GM23338 (cell line): ENCODE data around the gene FAT1. TPM values are rescaled to one million over a fixed set of nuclear protein-coding genes. Genes with fewer than 3 reads are reported as not detected.

Experiments
- ATAC-seq: fragments of 200-7000 bp; cut with Tn5 transposase; 3 replicates; pipeline ENCODE4 v1.9.1; 2020
- DNase-seq: peaks from one replicate; pipeline ENCODE4 v3.0.0-alpha.2; 2015; ENCODE audit warnings: low spot score
- H2AFZ ChIP-seq: fragments of 200-600 bp; sonication (generic); 2 replicates; pipeline ENCODE4 v1.8.0; 2016; ENCODE audit warnings: antibody characterized with exemption, mild to moderate bottlenecking, moderate library complexity
- H3F3A ChIP-seq: fragments of 200-600 bp; sonication (generic); replicated peaks from 2 replicates; pipeline ENCODE4 v1.8.0; 2017; ENCODE audit warnings: antibody characterized with exemption, mixed run types, low read depth
- H3K27ac ChIP-seq: fragments of 200-600 bp; sonication (generic); 2 replicates; pipeline ENCODE4 v1.6.1; 2016; ENCODE audit warnings: low read depth
- H3K27me3 ChIP-seq: fragments of 200-600 bp; sonication (generic); 2 replicates; pipeline ENCODE4 v1.8.0; 2016; ENCODE audit warnings: mild to moderate bottlenecking, mixed run types, moderate library complexity; ENCODE audit not compliant: insufficient read depth
- H3K36me3 ChIP-seq: fragments of 200-600 bp; sonication (generic); 2 replicates; pipeline ENCODE4 v1.8.0; 2016; ENCODE audit warnings: mild to moderate bottlenecking; ENCODE audit not compliant: insufficient read depth
- H3K4me1 ChIP-seq: fragments of 200-600 bp; sonication (generic); 2 replicates; pipeline ENCODE4 v1.8.0; 2016; ENCODE audit warnings: mild to moderate bottlenecking, moderate library complexity; ENCODE audit not compliant: insufficient read depth
- H3K4me2 ChIP-seq: fragments of 200-600 bp; sonication (generic); 2 replicates; pipeline ENCODE4 v1.7.1; 2017; ENCODE audit warnings: mixed run types
- H3K4me3 ChIP-seq: fragments of 200-600 bp; sonication (generic); 2 replicates; pipeline ENCODE4 v1.6.1; 2016; ENCODE audit warnings: mixed run types
- H3K79me2 ChIP-seq: fragments of 200-600 bp; sonication (generic); replicated peaks from 2 replicates; pipeline ENCODE4 v1.8.0; 2017; ENCODE audit warnings: mild to moderate bottlenecking; ENCODE audit not compliant: insufficient read depth
- H3K9me2 ChIP-seq: fragments of 200-600 bp; sonication (generic); 2 replicates; pipeline ENCODE4 v1.8.0; 2017; ENCODE audit not compliant: insufficient read depth
- H4K20me1 ChIP-seq: fragments of 200-600 bp; sonication (generic); replicated peaks from 2 replicates; pipeline ENCODE4 v1.8.0; 2017; ENCODE audit warnings: mild to moderate bottlenecking; ENCODE audit not compliant: insufficient read depth
- H3K27ac Mint-ChIP-seq: 2 replicates; pipeline ENCODE4 v1.8.0; 2020; ENCODE audit warnings: inconsistent platforms, mild to moderate bottlenecking, moderate library complexity, mixed read lengths
- H3K27me3 Mint-ChIP-seq: 3 replicates; pipeline ENCODE4 v1.8.0; 2022; ENCODE audit warnings: low read depth, mild to moderate bottlenecking, moderate library complexity, mixed read lengths, inconsistent platforms; ENCODE audit not compliant: insufficient read depth, poor library complexity
- H3K36me3 Mint-ChIP-seq: 3 replicates; pipeline ENCODE4 v1.8.0; 2021; ENCODE audit warnings: low read depth, mild to moderate bottlenecking, inconsistent platforms, moderate library complexity, mixed read lengths
- H3K4me1 Mint-ChIP-seq: 3 replicates; pipeline ENCODE4 v1.8.0; 2020; ENCODE audit warnings: mild to moderate bottlenecking, inconsistent platforms, mixed read lengths
- H3K4me3 Mint-ChIP-seq: 3 replicates; pipeline ENCODE4 v1.8.0; 2021; ENCODE audit warnings: moderate library complexity, mild to moderate bottlenecking, inconsistent platforms, mixed read lengths
- H3K9me3 Mint-ChIP-seq: 3 replicates; pipeline ENCODE4 v1.8.0; 2020; ENCODE audit warnings: moderate library complexity, mild to moderate bottlenecking, inconsistent platforms, mixed read lengths
- CREB1 ChIP-seq: fragments of 250-450 bp; sonication (Bioruptor Pico); IDR thresholded peaks from 2 replicates; pipeline ENCODE4 v1.5.0; 2020; ENCODE audit warnings: low read depth, mild to moderate bottlenecking, moderate library complexity
- CTCF ChIP-seq, 2 experiments: fragments of 200-600 bp in 1 of 2; sonication (generic) in 1 of 2; conservative IDR thresholded peaks; 2 replicates each; pipeline versions ENCODE4 v1.5.1 to v1.6.1; 2016 to 2017; ENCODE audit warnings: antibody characterized with exemption in 2 of 2, low read depth in 2 of 2, mild to moderate bottlenecking in 2 of 2, moderate library complexity in 1 of 2
- EZH2 ChIP-seq: fragments of 200-600 bp; sonication (generic); IDR thresholded peaks from one replicate; pipeline ENCODE4 v1.8.0; 2017; ENCODE audit warnings: antibody characterized with exemption, mild to moderate bottlenecking, low read depth; ENCODE audit not compliant: unreplicated experiment
- EZH2phosphoT487 ChIP-seq: fragments of 200-600 bp; sonication (generic); IDR thresholded peaks from one replicate; pipeline ENCODE4 v1.8.1; 2018; ENCODE audit warnings: antibody characterized with exemption; ENCODE audit not compliant: unreplicated experiment
- JUNB ChIP-seq: IDR thresholded peaks from one replicate; pipeline ENCODE4 v1.6.1; 2016; ENCODE audit warnings: antibody characterized with exemption; ENCODE audit not compliant: unreplicated experiment
- NANOG ChIP-seq: IDR thresholded peaks from 2 replicates; pipeline ENCODE4 v1.6.1; 2016; ENCODE audit warnings: antibody characterized with exemption, borderline replicate concordance
- POLR2AphosphoS5 ChIP-seq: IDR thresholded peaks from 2 replicates; pipeline ENCODE4 v1.6.1; 2016; ENCODE audit warnings: antibody characterized with exemption, low read depth
- STAT1 ChIP-seq: IDR thresholded peaks from one replicate; pipeline ENCODE4 v1.6.1; 2016; ENCODE audit warnings: antibody characterized with exemption; ENCODE audit not compliant: unreplicated experiment
- ZNF114 ChIP-seq: fragments of 250-450 bp; sonication (Bioruptor Pico); IDR thresholded peaks from 2 replicates; pipeline ENCODE4 v1.5.0; 2020; ENCODE audit warnings: mild to moderate bottlenecking, moderate library complexity
- ZNF462 ChIP-seq: fragments of 250-450 bp; sonication (Bioruptor Pico); IDR thresholded peaks from 2 replicates; pipeline ENCODE4 v1.5.0; 2020; ENCODE audit warnings: mild to moderate bottlenecking, moderate library complexity
- polyA plus RNA-seq: library from polyadenylated mRNA; unstranded; fragments of >200 nt; fragmentation: Nextera tagmentation; extraction: Ambion mirVana; gene quantifications from 2 replicates; pipeline ENCODE4 v1.2.1, GENCODE V29; 2016
- total RNA-seq: library from RNA; depleted of rRNA; stranded (reverse); fragments of >200 nt; shearing (Covaris generic); gene quantifications from 2 replicates; pipeline ENCODE4 v1.2.3, GENCODE V29; 2014
- TF ChIP-seq, protein P1 (sequence below): IDR thresholded peaks from one replicate; pipeline ENCODE4 v1.6.1; 2018; ENCODE audit warnings: antibody characterized with exemption; ENCODE audit not compliant: unreplicated experiment

The FAT1 gene
- total and polyA plus RNA-seq, 2 experiments from 2014 or later, result 37.6 to 137 TPM

- Histone ChIP-seq H4K20me1 (no peaks in the 10 kb centered on the region), H3K36me3 (peaks cover 10% of the 10 kb centered on the region), H3K27ac (peak overlapping the region; percentile 30; the same call in 1 of the 2 replicates), H3K4me2 (peak overlapping the region; percentile 10), H3F3A (no peaks in the 10 kb centered on the region), H3K27me3 (no peaks in the 10 kb centered on the region), H3K79me2 (no peaks in the 10 kb centered on the region), H2AFZ (no peak overlapping the region), H3K4me3 (no peak overlapping the region), H3K9me2 (no peaks in the 10 kb centered on the region), H3K4me1 (peaks cover 23% of the 10 kb centered on the region)
- Mint-ChIP-seq H3K4me1 (peaks cover 41% of the 10 kb centered on the region), H3K36me3 (peaks cover 71% of the 10 kb centered on the region), H3K27ac (peak overlapping the region; percentile 81; the same call in 1 of the 2 replicates), H3K4me3 (no peak overlapping the region), H3K27me3 (peaks cover 3% of the 10 kb centered on the region), H3K9me3 (no peaks in the 10 kb centered on the region)
- peak; percentile 63 for DNase-seq
- ATAC-seq, result peak; percentile 68
- peak; percentile 76 for TF ChIP-seq NANOG
- no peak for TF ChIP-seq POLR2AphosphoS5
Observed at GRCh38 chr4:186633844-186634243, 89.8 kb downstream of the FAT1 start.

DNA sequence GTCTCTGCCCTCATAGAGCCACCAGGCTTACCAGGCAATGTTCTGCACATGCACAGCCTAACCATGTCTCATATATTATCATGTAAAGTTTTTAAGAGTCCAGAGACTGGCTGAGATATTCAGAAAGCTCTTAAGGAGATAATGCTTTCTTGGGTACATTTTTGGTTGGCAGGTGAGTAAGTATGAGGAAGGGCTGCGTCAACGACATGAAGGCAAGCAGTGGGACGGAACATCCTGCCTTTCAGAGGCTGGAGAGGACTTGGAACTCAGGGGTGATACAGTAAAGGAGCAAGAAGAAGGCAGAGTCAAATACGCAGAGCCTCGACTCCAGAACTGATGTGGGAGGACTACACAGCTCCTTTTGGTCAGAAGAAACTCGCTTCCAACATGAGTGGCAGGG is 93.5 kb downstream of the FAT1 start:
- no peaks in the 10 kb centered on the region for H3K79me2 ChIP-seq
- Mint-ChIP-seq H3K4me3 (no peak overlapping the region), H3K9me3 (no peaks in the 10 kb centered on the region; the same call in 2 of the 3 replicates), H3K36me3 (peaks cover 77% of the 10 kb centered on the region), H3K4me1 (peaks cover 25% of the 10 kb centered on the region), H3K27ac (no peak overlapping the region), H3K27me3 (peaks cover 9% of the 10 kb centered on the region)
- DNase-seq (no peak), ATAC-seq (no peak)
- peaks cover 24% of the 10 kb centered on the region for H3K4me1 ChIP-seq
- 0 out of 2 replicates have a peak, but pooled peaks cover 4% of the 10 kb centered on the region for H3F3A ChIP-seq
- H3K9me2 ChIP-seq, result no peaks in the 10 kb centered on the region
- H4K20me1 ChIP-seq, result no peaks in the 10 kb centered on the region
- H3K4me3 ChIP-seq, result no peak overlapping the region
- H2AFZ ChIP-seq, result no peak overlapping the region
- H3K4me2 ChIP-seq, result no peak overlapping the region
- no peak overlapping the region for H3K27ac ChIP-seq
- H3K27me3 ChIP-seq, result no peaks in the 10 kb centered on the region
- H3K36me3 ChIP-seq, result peaks cover 14% of the 10 kb centered on the region
- no peak for TF ChIP-seq EZH2phosphoT487
- no peak for TF ChIP-seq CREB1 (CRISPR knock-in tag)
- TF ChIP-seq EZH2, result no peak
- TF ChIP-seq CTCF (conservative IDR thresholded peaks at IDR 0.05; ENCODE audit: low read depth in 2 of 2), result no peak
- no peak for TF ChIP-seq ZNF114 (CRISPR knock-in tag)
- TF ChIP-seq, protein P1, sequence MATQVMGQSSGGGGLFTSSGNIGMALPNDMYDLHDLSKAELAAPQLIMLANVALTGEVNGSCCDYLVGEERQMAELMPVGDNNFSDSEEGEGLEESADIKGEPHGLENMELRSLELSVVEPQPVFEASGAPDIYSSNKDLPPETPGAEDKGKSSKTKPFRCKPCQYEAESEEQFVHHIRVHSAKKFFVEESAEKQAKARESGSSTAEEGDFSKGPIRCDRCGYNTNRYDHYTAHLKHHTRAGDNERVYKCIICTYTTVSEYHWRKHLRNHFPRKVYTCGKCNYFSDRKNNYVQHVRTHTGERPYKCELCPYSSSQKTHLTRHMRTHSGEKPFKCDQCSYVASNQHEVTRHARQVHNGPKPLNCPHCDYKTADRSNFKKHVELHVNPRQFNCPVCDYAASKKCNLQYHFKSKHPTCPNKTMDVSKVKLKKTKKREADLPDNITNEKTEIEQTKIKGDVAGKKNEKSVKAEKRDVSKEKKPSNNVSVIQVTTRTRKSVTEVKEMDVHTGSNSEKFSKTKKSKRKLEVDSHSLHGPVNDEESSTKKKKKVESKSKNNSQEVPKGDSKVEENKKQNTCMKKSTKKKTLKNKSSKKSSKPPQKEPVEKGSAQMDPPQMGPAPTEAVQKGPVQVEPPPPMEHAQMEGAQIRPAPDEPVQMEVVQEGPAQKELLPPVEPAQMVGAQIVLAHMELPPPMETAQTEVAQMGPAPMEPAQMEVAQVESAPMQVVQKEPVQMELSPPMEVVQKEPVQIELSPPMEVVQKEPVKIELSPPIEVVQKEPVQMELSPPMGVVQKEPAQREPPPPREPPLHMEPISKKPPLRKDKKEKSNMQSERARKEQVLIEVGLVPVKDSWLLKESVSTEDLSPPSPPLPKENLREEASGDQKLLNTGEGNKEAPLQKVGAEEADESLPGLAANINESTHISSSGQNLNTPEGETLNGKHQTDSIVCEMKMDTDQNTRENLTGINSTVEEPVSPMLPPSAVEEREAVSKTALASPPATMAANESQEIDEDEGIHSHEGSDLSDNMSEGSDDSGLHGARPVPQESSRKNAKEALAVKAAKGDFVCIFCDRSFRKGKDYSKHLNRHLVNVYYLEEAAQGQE, result no peak
- no peak for TF ChIP-seq JUNB
- no peak for TF ChIP-seq STAT1
- no peak for TF ChIP-seq NANOG
- TF ChIP-seq POLR2AphosphoS5, result no peak
- TF ChIP-seq ZNF462 (CRISPR knock-in tag), result no peak
